ENCODE data around the gene EVX2. TPM values are rescaled to one million over a fixed set of nuclear protein-coding genes. Genes with fewer than 3 reads are reported as not detected.
A peak's percentile ranks its signal among the peaks of the same experiment; 100 is the strongest.

Gene EVX2
- total and polyA plus RNA-seq, 2 of the 13 experiments (the other 11 are each of a cell fraction or from before 2014, with no cell fraction given), result not detected

- TF ChIP-seq ZNF576 (CRISPR knock-in tag; IDR thresholded peaks at IDR 0.05) (no peak), PRDM10 (CRISPR knock-in tag; IDR thresholded peaks at IDR 0.05; ENCODE audit: low read depth) (no peak)
These were observed 28.1 kb upstream of the EVX2 start (continued) for GRCh38 chr2:176111846-176112374.

- no peaks in the 10 kb centered on the region for H4K20me1 ChIP-seq (ENCODE audit: insufficient read depth, low read length)
- H3K4me1 ChIP-seq (ENCODE audit: insufficient read depth, low read length), result peaks cover 14% of the 10 kb centered on the region
- FAIRE-seq (peak; percentile 81), DNase-seq (ENCODE audit: low spot score) (peak; percentile 50), ATAC-seq (peak; percentile 62)
- no peaks in the 10 kb centered on the region for H3K36me3 ChIP-seq (replicated peaks in 1 of 2; ENCODE audit: control insufficient read depth in 1 of 2, insufficient read depth in 2 of 2, low read length in 2 of 2)
- no peak overlapping the region for H3K27ac ChIP-seq (ENCODE audit: extremely low read length, insufficient read depth, low read length)
- H3K79me2 ChIP-seq (ENCODE audit: insufficient read depth, low read length), result no peaks in the 10 kb centered on the region
- H2AFZ ChIP-seq (ENCODE audit: low read length), result no peak overlapping the region
- peaks cover 14 to 88% of the 10 kb centered on the region in 2 experiments; a peak in 4 of 5 replicates for H3K27me3 ChIP-seq (ENCODE audit: control insufficient read depth in 1 of 2, insufficient read depth in 2 of 2, low read length in 2 of 2)
- H3K9me3 ChIP-seq (ENCODE audit: low read length), result no peaks in the 10 kb centered on the region
- no peak overlapping the region for H3K9ac ChIP-seq (ENCODE audit: insufficient read depth, low read depth, low read length)
- H3K4me2 ChIP-seq (ENCODE audit: low read depth, low read length), result no peak overlapping the region
- in situ Hi-C loops (cut with HindIII; ENCODE audit: extremely low pct_ligation_motif_present, low pct_unique_long_range_greater_than_20kb) (no loop called here), intact Hi-C loops (cut with micrococcal nuclease; ENCODE audit: unreplicated experiment) (loop anchor here (5.0 kb wide), 2 partner anchors 526 to 1036 kb away; no protein-coding TSS in a partner anchor)
- POLR2A ChIA-PET, result no interaction called here
- no peak overlapping the region for H3K4me3 ChIP-seq (replicated peaks in 1 of 3; ENCODE audit: insufficient read depth in 1 of 3, low read depth in 2 of 3, low read length in 3 of 3)
- BruUV-seq (replicated peaks), result no TSS peak
- WGBS (ENCODE audit: low lambda C conversion rate), result 3% methylated on average over 16 of the region's 16 CpGs
- CTCF ChIA-PET (ENCODE audit: low intra/inter-chr PET ratio, low total read pairs), result no interaction called here
- no peak for TF ChIP-seq ATF4 (CRISPR knock-in tag; IDR thresholded peaks at IDR 0.05)
- TF ChIP-seq SP5 (CRISPR knock-in tag; IDR thresholded peaks at IDR 0.05; ENCODE audit: borderline replicate concordance, low read depth), result no peak
- TF ChIP-seq PRDM10 (CRISPR knock-in tag; IDR thresholded peaks at IDR 0.05; ENCODE audit: low read depth), result no peak
- no peak for TF ChIP-seq ZNF883 (CRISPR knock-in tag; IDR thresholded peaks at IDR 0.05; ENCODE audit: not compliant biosample characterization)
- no peak for TF ChIP-seq ZNF746 (CRISPR knock-in tag; IDR thresholded peaks at IDR 0.05)
- TF ChIP-seq SMAD1 (CRISPR knock-in tag; IDR thresholded peaks at IDR 0.05; ENCODE audit: borderline replicate concordance, low read depth), result no peak
- TF ChIP-seq ZNF264 (CRISPR knock-in tag; IDR thresholded peaks at IDR 0.05), result no peak
These were observed 27.5 kb upstream of the EVX2 start for GRCh38 chr2:176111309-176111663.

Measured in HepG2 (cell line).